KG1 (cell line): ENCODE data around the gene DDX23.

Experiments
- DNase-seq: peaks from one replicate; lab custom pipeline; 2025; lab: John Stamatoyannopoulos, UW

The DDX23 gene

GRCh38 chr12:48823281-48823680 lies 28.7 kb downstream of the DDX23 start:
- DNase-seq = no peak

GRCh38 chr12:48822711-48823110 lies 29.3 kb downstream of the DDX23 start:
- no peak for DNase-seq

- no peak for DNase-seq
Measured at GRCh38 chr12:48822139-48822538, 29.8 kb downstream of the DDX23 start.

- no peak for DNase-seq
Measured at GRCh38 chr12:48819986-48820725, 31.8 kb downstream of the DDX23 start.

- no peak for DNase-seq
Measured at GRCh38 chr12:48818831-48819590, 33.0 kb downstream of the DDX23 start.

- no peak for DNase-seq
Measured at GRCh38 chr12:48817873-48818830, 33.8 kb downstream of the DDX23 start, which contains the start of gene CACNB3. CACNB3 (plus strand) TSS chr12:48818496; CDS start chr12:48818930, 434 bp downstream.

GRCh38 chr12:48816143-48816854 lies 35.7 kb downstream of the DDX23 start:
- DNase-seq = no peak

GRCh38 chr12:48815126-48816110 lies 36.5 kb downstream of the DDX23 start:
- DNase-seq = peak; percentile 32

- peak; percentile 61 for DNase-seq
Measured at GRCh38 chr12:48814262-48815125, 37.5 kb downstream of the DDX23 start.

GRCh38 chr12:48813465-48814261 lies 38.3 kb downstream of the DDX23 start:
- DNase-seq = no peak

GRCh38 chr12:48812389-48812788 lies 39.6 kb downstream of the DDX23 start:
- DNase-seq = no peak

- no peak for DNase-seq
Measured at GRCh38 chr12:48811437-48812090, 40.4 kb downstream of the DDX23 start.

GRCh38 chr12:48810903-48811431 lies 41.0 kb downstream of the DDX23 start:
- no peak for DNase-seq

GRCh38 chr12:48807981-48808380 lies 44.0 kb downstream of the DDX23 start:
- DNase-seq = no peak

GRCh38 chr12:48803675-48804074 lies 48.3 kb downstream of the DDX23 start:
- DNase-seq = no peak

- DNase-seq = no peak
Measured at GRCh38 chr12:48800971-48801370, 51.0 kb downstream of the DDX23 start.

- DNase-seq = no peak
Measured at GRCh38 chr12:48800457-48800856, 51.5 kb downstream of the DDX23 start.

- DNase-seq = no peak
Measured at GRCh38 chr12:48796976-48797375, 55.0 kb downstream of the DDX23 start.
